Activated CD4-positive, alpha-beta T cell treated with anti-CD3 and anti-CD28 coated beads, Interleukin-2, amount 50 U/mL, for 48 hours (primary cell): Measurements from ENCODE around the gene KCNAB1.
"Not testable (repeated sequence)": the region's sequence is repeated elsewhere in the genome, so short reads cannot be mapped to it uniquely, and the experiment has no call there.

ENCODE experiments used
- DNase-seq, 2 experiments: peaks; one replicate each; pipeline ENCODE4 v3.0.0-alpha.2; 2020

The KCNAB1 gene

DNA sequence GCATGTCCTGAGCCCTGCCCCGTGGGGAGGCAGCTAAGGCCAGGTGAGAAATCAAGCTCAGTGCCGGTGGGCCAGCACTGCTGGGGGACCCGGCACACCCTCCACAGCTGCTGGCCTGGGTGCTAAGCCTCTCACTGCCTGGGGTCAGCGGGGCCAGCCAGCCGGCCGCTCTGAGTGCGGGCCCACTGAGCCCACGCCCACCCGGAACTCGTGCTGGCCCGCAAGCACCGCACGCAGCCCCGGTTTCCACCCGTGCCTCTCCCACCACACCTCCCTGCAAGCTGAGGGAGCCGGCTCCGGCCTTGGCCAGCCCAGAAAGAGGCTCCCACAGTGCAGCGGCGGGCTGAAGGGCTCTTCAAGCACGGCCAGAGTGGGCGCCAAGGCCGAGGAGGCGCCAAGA, 103.7 kb downstream of the KCNAB1 start:
- not testable (repeated sequence) for DNase-seq

GRCh38 chr3:156226676-156227420, 106.5 kb downstream of the KCNAB1 start:
- no peak for DNase-seq

DNA sequence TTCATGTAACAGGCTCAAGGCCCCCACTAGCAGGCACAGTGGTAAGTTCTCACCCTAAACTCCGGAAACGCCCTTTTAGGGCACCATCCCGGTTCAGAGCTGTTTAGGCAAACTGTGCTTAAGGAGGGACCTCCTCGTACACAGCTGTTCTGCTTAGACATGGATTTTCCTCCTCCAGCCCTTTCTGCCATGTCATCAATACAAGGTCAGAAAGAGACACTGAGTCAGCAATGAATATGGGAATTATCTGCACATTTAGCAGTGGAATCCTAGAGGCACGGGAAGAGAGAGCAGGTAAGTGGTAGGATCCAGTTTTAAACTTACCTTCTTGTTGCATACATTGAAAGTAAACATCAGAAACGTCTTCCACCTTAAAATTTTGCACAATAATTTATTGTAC, 107.3 kb downstream of the KCNAB1 start:
- no peak for DNase-seq

DNA sequence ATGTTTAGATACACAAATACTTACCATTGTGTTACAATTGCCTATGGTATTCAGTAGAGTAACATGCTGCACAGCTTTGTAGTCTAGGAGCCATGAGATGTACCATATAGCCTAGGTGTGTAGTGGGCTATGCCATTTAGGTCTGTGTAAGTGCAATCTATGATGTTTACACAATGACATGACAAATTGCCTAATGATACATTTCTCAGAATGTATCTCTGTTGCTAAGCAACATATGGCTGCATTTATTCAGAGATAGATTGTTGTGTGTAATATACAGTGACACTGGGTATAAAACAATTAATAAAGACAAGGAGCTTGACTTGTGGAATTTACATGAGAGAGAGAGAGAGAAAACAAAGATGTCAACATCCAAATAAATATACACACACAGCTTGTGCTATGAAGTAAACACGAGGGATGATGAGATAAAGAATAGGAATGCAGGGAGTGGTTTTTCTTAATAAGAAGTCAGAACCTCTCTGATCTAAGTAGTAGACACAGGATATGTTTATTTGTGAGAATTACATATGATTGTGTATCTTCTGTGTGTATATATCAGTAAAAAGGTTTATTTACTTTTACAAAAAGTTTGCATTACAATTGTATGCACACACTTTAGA, 110.0 kb downstream of the KCNAB1 start:
- DNase-seq: no peak

DNA sequence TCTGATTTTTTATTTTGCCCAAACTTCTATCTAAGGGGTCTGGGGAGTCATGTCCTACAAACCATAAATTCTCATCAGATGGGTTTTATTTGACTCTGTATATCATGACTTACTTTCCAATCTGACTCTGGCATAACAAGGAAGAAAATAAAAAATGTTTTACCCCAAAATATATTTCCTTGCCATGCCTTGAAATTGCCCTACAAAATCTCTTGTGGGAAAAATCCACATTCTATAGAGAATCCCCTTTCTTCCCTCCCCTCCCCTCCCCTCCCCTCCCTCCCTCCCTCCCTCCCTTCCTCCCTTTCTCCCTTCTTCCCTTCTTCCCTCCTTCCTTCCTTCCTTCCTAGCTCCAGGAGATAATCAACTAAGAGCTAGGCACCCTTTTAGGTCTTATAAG, 110.8 kb downstream of the KCNAB1 start:
- not testable (repeated sequence) for DNase-seq

DNA sequence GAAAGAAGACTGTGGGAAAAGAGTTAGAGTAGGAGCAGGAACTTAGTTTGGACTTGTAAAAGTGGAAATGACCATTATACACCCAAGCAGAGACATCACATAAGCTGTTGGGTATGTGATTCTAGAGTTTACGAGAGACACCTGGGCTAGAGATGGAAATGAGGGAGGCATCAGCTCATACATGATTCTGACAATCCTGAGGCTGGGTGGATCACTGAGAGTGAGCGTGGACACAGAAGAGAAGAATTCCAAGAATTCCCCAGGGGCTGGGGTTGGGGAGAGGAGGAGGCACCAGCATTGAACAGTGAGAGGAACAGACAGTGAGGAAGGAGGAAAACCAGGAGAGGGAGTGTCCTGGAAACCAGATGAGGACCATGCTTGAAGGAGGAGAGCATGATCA, 113.5 kb downstream of the KCNAB1 start:
- no peak for DNase-seq

DNA sequence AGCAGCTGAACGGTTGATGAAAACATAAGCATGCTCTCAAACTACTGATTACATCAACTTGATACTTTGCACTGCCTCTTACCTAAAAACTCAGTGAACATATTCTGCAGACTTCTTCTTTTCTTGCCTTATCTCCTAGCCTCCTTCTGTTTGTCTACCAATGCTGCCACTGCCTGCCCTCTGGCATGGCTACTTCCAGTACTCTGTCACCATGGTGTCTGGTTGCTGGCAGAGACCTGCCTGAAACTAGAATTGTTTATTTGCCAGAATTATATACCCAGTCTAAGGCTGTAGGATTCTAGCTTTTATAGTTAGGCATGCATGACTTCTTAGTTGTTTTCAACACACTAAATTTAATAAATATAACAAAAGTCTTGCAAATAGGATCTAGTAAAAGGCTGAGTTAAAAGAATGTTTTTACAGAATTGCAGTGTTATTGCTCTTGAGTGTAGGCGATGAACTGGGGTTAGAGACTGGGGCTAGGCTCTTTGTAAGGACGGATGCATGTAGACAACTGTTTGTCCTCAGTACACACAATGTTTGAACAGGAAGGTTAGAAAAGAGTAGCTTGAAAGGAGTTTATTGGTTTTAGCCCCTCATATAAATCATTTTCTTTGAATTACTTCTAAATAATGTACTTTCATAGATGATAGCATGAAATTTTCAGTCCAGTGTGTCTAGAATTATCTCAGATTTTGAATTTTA, 116.3 kb downstream of the KCNAB1 start:
- DNase-seq: no peak

GRCh38 chr3:156240642-156241041, 120.3 kb downstream of the KCNAB1 start:
- no peak for DNase-seq

GRCh38 chr3:156246961-156247725, 126.8 kb downstream of the KCNAB1 start:
- no peak for DNase-seq

- no peak for DNase-seq
These were observed 130.2 kb downstream of the KCNAB1 start for GRCh38 chr3:156250550-156250949.

GRCh38 chr3:156251424-156251823, 131.0 kb downstream of the KCNAB1 start:
- no peak for DNase-seq

- no peak for DNase-seq
These were observed 132.3 kb downstream of the KCNAB1 start for GRCh38 chr3:156252656-156253055.

DNA sequence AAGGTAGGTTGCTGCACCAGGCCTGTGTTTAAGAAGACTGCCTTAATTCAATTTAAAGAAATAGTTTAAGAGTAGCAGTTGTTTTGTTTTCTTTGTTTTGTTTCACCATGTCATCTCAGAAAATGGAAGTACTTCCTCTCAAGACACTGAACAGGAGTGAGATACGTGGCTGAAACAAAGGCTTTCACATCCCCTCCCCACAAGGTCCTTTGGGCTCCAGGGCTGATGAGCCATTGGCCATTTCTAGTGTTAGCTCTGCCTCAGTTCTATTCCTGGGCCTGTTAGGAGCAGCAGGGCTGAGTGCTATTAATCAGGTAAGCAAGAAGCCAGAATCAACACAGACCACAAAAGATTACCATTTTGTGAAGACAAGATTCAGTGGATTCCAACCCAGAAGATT, 132.8 kb downstream of the KCNAB1 start:
- DNase-seq: no peak

GRCh38 chr3:156256256-156256655, 135.9 kb downstream of the KCNAB1 start:
- DNase-seq: no peak

- no peak for DNase-seq
These were observed 136.6 kb downstream of the KCNAB1 start for GRCh38 chr3:156256945-156257344.

- DNase-seq: no peak
These were observed 137.9 kb downstream of the KCNAB1 start for GRCh38 chr3:156258301-156258700.

DNA sequence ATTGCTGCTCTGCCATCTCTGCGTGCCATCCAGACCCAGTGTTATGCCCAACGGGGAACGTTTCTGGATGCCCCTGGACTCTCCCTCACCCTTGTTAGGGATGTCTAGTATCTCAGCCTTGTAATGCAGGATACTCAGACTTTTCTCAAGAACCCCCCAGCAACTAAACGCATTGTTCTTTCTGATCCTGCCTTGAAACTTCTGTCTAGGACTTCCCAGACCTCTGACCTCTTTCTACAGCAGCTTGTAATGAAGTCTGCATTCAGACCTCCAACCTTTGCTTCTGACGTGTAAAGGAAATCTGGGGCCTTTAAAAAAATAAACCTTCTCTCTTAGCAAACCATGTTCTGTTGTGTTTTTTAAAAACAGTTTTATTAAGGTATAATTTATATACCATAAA, 139.5 kb downstream of the KCNAB1 start:
- no peak for DNase-seq

- DNase-seq: no peak
These were observed 140.0 kb downstream of the KCNAB1 start for GRCh38 chr3:156260331-156260730.

- no peak for DNase-seq
These were observed 144.4 kb downstream of the KCNAB1 start for GRCh38 chr3:156264771-156265170.

DNA sequence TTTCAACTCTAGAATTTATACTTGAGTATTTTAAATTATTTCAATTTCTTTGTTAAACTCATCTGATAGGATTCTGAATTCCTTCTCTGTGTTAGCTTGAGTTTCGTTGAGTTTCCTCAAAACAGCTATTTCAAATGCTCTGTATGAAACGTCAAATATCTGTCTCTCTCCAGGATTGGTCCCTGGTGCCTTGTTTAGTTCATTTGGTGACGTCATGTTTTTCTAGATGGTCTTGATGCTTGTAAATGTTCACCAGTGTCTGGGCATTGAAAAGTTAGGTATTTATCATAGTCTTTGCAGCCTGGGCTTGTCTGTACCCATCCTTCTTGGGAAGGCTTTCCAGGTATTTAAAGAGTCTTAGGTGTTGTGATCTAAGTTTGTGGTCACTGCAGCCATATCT, 151.1 kb downstream of the KCNAB1 start:
- DNase-seq: no peak

DNA sequence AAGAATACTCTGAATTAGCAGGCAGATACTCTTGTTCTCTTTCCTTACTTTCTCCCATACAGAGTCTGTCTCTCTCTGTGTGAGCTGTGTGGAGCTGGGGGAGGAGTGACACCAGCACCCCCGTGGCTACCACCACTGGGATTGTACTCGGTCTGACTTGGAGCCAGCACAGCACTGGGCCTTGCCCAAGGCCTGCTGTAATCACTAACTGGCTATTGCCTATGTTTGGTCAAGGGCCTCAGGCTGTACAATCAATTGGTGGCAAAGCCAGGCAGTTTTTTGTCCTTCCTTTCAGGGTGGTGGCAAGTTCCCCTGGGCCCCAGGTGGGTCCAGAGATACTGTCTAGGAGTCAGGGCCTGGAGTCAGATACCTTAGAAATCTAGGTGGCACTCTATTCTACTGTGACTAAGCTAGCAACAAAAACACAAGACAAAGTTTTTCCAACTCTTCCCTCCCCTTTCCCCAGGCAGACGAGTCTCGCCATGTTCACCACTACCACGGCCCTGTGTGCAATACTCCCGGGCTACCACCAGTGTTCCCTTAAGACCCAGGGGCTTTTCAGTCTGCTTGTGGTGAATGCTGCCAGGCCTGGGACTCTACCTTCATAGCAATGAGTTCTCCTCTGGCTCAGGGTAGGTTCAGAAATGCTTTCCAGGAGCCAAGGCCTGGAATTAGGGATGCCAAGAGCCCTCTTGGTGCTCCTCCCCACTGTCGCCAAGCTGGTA, 151.8 kb downstream of the KCNAB1 start:
- DNase-seq: no peak

DNA sequence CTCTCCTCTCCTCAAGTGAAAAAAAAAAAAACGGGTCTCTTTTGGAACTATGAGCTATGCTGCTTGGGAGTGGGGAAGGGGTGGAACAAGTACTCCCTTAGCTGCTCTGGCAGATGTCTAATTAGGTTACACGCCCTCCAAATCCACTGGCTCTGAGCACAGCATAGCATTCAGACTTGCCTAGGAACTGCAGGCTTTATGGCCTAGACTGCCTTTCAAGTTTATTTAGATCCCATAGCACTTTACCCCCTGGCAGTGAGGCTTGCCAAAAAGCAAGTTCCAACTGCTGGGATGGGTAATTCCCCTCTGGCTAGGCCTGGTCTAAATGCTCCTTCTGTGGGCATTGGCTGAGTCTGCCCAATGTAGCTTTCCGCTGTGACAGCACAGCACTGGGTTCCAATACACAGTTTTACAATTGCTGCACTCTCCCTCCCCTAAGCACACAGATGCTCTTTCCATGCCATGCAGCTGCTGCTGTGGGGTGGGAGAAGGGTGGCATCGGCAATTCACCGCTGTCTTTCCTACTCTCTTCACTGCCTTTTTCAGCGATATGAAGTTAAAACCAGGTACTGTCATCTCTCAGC, 152.8 kb downstream of the KCNAB1 start:
- DNase-seq: no peak
